Measurements from ENCODE around the gene C19orf38.

DNA sequence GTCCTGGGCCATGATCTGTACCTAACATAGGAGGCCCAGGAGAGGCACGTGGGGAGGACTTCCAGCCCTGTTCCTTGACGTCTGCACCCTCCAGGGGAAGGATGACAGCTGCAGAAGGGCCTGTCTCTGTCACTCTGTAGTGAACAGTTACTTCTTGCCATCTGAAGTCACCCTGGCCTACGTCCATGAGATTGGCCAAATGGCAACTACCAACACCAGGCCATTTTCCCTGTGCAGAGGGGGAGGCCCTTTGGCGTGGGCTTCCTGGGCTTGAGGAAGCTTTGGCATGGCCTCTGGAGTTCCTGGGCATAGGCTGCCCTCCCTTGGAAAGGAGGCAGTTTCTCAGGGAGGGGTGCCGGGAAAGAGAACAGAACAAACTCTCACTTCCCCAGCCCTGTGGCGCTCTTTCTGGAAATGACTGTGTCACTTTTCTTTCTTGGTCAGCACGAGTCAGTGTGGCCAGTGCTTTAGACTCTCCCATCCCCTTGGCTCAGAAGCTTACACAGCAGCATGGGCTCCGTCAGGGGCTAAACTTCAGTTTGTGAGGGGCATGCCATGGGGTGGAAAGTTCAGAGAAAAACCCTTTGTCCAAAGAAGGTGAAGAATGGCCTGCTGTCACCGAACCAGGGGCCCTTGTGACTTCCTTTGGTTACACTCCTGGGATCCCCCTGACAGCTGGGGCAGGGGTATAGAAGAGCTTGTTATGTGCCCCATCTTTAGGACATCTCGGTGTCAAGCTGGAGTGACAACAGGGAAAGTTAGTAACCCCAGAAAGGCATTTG, 28.4 kb downstream of the C19orf38 start:
- TF ChIP-seq, protein P1, sequence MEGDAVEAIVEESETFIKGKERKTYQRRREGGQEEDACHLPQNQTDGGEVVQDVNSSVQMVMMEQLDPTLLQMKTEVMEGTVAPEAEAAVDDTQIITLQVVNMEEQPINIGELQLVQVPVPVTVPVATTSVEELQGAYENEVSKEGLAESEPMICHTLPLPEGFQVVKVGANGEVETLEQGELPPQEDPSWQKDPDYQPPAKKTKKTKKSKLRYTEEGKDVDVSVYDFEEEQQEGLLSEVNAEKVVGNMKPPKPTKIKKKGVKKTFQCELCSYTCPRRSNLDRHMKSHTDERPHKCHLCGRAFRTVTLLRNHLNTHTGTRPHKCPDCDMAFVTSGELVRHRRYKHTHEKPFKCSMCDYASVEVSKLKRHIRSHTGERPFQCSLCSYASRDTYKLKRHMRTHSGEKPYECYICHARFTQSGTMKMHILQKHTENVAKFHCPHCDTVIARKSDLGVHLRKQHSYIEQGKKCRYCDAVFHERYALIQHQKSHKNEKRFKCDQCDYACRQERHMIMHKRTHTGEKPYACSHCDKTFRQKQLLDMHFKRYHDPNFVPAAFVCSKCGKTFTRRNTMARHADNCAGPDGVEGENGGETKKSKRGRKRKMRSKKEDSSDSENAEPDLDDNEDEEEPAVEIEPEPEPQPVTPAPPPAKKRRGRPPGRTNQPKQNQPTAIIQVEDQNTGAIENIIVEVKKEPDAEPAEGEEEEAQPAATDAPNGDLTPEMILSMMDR (IDR thresholded peaks at IDR 0.05) = no peak
- TF ChIP-seq ZFX (IDR thresholded peaks at IDR 0.05; ENCODE audit: borderline replicate concordance) = no peak
